Measurements from ENCODE around the gene RSKR. TPM values are rescaled to one million over a fixed set of nuclear protein-coding genes. Genes with fewer than 3 reads are reported as not detected.
"Not testable (repeated sequence)": the region's sequence is repeated elsewhere in the genome, so short reads cannot be mapped to it uniquely, and the experiment has no call there.

RSKR gene
- polyA plus RNA-seq, 4 donors, result 10.6 to 14.3 (median 11.3) TPM

DNA sequence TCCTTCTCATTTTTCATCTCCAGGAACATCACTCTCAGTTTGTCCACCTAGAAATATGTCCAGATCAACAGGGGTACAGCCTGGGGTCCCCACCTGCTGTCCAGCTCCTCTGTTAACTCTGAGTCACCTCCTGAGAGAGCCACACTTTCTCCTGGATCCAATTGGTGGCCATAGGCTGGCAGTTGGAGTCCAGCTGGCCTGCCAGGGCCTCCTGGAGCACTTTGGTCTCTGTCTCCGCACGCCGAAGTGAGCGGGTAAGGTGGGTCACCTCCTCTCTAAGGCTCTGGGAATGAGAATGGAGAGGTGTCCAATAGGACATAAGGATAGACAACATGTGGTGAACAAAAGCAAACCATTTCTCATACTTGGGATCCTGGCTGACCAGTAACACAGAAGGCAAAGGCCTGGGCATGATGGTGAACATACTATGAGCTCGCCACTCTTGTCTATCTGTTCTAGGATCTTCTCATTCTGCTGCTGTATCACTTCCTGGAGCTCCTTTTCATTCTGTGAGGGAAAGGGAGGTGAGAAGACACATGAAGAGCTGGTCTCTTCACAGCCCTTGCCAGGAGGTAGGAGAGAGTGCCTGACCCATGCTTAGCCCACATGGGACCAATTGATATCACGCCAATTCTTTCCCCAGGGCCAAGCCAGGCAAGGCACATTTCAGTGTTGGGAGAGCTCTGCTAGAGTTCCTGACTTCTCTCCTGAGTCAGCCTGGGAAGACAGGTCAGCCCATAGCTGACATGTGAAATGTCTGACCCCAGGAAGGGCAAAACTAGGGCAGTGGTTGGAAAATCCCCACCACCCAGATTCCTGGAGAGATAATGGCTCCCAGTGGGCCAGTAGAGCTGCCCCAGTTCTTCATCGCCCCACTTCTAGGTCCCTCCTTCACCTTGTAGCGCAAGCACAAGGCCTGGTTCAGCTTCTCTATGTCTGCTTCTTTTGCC is 35.5 kb downstream of the RSKR start:
- no peak for DNase-seq (ENCODE audit: low read depth in 4 of 4, low spot score in 3 of 4)

DNA sequence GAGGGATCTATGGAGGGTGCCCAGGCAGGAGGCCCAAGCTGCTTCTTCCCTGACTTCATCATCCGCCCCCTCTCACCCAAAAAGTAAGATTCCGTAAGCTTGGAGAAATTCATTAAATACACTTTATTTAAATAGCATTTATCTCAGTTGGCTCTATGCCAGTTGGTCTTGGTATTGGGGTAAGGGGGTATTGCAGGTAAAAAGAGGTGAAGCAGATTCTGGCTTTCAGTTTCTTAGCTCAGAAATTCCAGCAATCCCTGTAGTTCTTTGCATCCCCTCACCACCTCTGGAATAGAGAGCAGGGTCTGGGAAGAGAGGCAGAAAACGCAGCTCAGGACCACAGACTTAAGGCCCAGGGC is 36.5 kb downstream of the RSKR start:
- DNase-seq (ENCODE audit: low read depth in 4 of 4, low spot score in 3 of 4), result no peak

DNA sequence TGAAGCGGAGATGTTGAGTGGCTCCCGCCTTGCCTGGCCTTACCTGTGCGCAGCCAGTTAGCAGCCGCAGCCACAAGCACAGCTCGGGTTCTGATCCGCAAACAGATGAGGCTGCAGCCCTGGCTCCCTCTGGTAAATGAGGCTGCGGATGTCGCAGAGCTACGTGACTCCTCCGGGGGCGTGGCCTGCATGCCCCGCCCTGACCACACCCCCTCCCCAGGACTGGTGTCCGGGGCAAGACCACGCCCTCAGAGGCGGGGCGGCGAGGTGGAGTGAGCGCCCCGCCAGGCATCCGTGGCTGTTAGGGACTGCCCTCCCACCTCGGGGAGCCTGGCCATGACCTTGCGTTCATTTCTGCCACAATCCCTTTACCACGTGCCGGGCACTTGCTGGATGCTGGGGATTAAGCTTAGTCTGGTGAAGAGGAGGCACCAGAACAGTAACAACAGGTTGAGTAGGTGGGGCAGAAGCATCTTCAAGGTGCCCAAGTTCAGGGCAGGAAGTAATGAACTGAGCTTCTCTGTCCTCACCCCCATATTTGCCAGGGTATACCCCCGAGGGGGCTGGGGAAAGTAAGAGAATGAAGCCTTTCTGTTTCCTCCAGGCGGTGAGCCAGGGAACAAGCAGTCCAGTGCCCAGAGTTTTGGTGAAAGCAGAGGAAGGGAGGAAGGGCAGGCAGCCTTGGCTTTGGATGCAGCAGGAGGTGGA is 37.1 kb downstream of the RSKR start, which contains the start of gene ALDOC:
Gene ALDOC, minus strand, starts transcription at position 138 of the 708 bp plus-strand sequence. CDS start 1,363 bp downstream, outside the sequence.
- DNase-seq (ENCODE audit: low read depth in 4 of 4, low spot score in 3 of 4), result peak; percentile 76 to 83 (median 80)

DNA sequence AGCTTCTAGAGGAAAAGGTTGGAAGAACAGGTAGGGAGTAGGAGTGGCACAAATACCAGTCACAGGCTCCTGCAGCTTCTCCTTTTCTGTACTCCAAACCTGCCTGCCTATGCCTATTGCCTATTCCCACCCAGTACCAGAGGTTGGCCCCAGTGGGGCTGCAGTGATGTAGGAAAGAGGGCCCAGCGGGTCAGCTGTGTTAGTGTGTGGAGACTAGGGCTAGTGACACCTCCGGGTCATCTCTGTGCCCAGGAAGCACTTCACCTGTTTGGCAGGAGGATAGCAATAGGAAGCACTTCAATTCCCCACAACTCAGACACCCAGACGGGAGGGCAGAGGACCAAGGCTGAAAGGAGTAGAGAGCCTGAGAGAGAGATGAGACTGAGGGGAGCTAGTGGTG is 38.0 kb downstream of the RSKR start:
- not testable (repeated sequence) for DNase-seq (ENCODE audit: low read depth in 4 of 4, low spot score in 3 of 4)

DNA sequence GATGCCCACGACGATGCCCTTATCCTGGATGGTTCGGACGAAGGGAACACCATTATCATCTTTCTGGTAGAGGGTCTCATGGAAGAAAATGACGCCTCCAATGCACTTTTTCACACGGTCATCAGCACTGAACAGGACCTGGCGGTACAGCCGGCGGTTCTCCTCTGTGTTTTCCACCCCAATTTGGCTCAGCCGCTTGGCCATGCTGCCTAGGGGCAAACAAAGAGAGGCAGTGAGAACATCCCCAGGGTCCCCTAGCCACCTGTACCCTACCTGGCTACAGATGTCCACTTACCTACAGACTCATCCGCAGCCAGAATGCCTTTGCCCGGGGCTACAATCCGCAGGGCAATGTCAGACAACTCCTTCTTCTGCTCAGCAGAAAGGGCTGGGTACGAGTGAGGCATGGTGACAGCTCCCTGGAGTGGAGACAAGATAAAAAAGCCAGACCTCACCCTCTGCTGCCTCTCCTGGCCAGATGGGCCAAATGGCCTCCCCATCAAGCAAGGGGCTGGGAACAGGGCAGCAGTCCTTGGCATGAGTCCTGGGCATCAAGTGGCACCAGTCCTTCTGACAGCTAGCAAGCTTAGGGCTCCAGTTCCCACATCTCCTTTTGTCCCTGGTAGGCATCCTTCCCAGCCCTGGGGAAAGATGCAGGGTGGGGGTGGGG is 38.7 kb downstream of the RSKR start:
- DNase-seq (ENCODE audit: low read depth in 4 of 4, low spot score in 3 of 4), result no peak

DNA sequence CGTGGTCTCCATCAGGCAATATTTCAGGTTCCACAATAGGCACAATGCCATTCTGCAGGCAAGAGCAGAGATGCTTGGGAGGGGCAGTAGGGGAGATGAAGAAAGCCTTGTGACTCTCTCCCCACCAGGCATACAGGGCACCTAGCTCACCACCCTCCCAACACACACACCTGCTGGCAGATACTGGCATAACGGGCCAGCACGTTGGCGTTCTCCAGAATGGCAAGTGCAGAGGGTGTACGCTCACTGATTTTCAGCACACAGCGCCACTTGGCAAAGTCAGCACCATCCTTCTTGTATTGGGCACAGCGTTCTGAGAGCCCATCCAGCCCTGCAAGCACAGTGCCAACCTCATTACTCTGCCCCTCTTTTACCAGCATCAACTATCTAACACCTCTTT is 39.5 kb downstream of the RSKR start:
- DNase-seq (ENCODE audit: low read depth in 4 of 4, low spot score in 3 of 4), result no peak

DNA sequence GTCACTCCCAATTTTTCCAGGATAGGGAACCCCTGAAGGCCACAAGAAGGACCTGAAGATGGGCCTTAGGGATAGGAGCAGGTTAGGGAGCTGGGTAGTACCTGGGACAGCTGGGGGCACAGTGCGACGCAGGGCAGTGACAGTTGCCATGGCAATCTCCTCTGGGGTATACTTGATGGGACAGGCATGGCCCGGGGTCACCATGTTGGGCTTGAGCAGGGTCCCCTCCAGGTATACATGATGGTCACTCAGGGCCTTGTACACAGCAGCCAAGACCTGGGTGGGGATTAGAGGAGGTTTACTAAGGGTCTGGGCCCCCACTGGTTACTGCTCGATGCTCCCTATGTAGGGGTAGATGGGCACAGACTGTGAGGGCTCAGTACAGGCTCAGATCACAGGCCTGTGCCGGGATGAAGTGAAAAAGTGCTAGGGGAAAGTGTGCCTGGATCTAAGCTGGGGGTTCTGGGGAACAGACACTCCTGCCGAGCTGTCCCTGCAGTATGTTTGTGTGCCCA is 40.0 kb downstream of the RSKR start:
- no peak for DNase-seq (ENCODE audit: low read depth in 4 of 4, low spot score in 3 of 4)

DNA sequence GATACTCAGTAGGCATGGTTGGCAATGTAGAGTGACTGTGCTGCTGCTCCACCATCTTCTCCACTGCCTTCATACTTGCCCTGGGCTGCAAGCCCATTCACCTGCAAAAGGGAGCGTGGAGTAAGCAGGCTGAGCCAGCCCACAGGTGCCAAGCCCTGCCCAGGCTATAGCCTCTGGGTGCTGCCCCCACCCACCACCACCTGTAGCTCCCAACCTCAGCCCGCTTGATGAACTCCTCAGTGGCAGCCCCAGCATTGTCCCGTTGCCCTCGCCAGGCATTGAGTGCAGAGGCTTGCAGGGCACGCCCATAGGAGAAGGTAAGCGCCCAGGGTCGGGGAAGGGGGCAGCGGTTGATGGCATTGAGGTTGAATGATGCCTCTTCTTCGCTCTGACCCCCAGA is 40.5 kb downstream of the RSKR start:
- DNase-seq (ENCODE audit: low read depth in 4 of 4, low spot score in 3 of 4), result no peak

DNA sequence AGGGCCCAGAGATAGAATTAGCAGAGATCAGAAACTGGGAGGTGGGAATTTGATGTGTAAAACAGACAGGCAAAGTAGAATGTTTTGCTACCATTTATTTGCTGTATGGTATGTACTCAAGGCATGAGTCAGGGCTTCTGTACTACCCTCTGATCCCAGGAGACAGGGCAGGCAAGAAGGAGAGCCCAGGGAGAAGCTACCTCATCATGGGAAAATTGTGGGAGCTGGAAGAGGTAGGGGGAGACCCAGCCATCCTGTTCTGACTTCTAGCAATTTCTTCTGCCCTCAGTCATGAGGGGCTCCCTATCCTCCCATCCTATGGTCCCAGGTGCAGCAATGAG is 41.0 kb downstream of the RSKR start:
- no peak for DNase-seq (ENCODE audit: low read depth in 4 of 4, low spot score in 3 of 4)

DNA sequence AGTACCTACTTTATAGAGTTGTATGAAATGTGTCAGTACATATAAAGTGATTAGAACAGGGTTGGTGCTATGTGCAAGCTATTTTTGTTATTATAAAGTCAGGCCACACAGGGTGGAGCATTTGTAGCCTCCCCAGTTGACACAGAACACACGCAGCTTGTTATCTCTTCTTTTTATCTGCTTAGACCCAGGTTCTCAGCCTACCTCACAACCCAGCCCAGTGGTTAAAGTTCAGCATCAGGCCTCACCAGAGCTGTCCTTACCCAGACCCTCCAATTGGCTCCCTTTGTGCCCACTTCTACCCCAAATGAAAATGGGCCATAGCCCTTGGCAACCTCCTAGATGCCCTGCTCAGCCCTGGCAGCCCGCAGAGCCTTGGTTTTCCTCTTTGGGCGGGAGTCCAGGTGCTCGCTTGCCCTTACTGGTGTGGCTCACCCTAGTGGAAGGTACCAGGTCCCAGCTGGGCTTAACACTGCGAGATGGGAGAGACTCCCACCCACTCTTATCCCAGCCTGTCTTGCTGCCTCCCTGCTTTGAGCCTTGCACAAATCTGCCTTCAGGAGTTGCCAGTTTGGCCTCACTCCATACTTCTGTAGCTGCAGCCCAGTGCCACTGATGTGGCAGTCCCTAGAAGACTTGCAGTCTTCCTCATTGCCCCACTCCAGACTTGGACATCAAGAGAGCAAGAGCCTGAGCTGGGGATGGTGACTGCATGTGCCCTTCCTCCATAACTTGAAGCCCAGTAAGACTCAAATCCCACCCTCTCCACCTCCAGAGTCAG is 41.5 kb downstream of the RSKR start:
- DNase-seq (ENCODE audit: low read depth in 4 of 4, low spot score in 3 of 4), result no peak

DNA sequence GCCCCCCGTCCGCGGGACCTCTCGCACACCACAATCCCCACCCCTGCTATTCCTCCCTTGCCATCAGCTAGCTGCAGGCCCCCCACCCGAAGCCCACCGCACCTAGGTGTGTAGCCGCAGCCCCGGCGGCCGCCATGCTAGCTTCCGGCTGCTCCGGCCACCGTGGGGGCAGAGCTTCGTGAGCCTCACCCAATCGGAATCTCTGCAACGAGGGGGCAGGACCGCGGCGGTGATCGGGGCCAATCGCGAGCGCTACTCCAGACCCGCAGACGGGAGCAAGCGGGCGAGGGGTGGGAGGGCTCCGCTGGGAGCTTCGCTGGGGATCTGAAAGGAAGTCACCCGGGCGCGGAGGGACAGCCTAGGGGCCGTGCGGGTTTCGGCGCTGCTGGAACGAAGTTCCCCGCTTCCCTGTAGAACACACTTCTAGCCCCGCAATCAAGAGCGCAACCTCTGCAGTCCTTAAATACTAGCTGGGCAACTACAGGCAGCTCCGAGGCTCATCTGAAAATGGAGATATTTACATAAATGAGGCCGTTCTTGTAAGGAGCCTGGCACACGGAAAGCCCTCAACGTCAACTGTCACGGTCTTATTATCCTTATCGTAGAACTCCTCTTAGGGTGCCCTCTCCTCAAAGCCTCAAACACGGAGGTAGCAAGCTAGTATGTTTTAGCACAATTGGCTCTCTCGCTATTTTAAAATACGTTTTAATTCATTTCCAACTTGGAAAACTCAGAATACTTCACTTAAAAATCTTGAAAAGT is 42.4 kb downstream of the RSKR start, which contains the start of gene PIGS:
Gene PIGS, minus strand, starts transcription at position 164 of the 762 bp plus-strand sequence. Its CDS starts 28 bp downstream, at position 136.
- DNase-seq (ENCODE audit: low read depth in 4 of 4, low spot score in 3 of 4), result peak; percentile 77 to 80 (median 78)

DNA sequence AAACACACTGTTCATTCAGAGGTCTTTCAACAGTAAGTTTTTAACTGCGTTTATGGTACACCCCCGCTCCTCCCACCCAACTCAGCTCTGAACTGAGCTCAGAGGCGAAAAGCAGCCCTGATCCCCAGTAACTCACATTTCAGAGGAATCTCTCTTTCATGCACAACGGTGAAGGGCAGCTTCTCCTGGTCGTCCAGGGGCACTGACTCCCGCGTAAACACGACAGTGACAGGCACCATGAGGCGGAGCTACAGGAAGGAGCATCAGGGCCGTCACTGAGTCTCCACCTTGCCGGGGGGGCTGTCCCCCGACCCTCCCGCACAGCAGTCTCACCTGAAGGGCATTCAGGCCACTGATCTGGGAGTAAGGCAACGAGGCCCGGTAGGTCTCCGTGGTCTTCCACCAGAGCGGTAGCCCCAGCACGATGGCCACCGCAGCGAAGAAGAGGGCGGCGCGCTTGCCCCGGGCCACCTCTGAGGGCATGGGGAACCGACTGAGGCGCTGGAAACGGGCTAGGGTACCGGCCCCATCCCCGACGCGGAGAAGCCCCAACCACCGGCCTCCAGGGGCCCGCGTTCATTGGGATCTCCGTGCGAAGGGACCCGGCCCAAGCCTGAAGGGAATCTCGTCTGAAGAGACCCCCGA is 43.1 kb downstream of the RSKR start:
- DNase-seq (ENCODE audit: low read depth in 4 of 4, low spot score in 3 of 4), result no peak

DNA sequence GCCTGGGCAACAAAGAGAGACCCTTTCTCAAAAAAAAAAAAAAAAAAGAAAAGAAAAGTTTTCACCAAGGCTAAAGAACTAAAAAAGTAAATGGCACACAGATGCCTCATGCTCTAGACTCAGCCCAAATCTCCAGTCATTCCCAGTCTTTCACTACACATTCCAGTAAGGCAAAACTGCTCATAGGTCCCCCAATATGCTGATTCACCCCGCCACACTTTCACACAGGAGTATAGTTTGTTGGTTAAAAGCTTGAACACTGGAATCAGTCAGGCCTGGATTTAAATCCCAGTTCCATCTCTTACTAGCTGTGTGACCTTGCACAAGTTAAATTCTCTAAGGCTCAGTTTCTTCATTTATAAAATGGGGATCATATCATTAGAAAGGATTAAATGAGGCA is 44.5 kb downstream of the RSKR start:
- DNase-seq (ENCODE audit: low read depth in 4 of 4, low spot score in 3 of 4), result no peak

DNA sequence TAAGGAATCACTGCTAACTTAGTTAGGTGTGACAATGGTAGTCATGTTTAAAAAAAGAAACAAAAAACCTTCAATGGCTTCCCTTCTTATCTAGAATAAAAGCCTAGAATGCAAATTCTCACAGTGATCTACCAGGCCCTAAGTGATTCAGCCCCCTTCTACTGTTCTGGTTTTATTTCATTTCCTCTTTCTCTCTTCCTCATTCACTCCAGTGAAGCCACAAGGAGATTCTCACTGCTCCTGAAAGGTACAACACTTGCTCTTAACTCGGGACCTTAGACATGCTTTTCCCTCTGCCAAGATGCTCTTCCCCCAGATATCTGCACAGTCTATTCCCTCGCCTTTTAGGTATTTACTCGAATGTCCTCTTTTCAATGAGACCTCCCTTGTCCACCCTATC is 46.4 kb downstream of the RSKR start:
- DNase-seq (ENCODE audit: low read depth in 4 of 4, low spot score in 3 of 4), result no peak

DNA sequence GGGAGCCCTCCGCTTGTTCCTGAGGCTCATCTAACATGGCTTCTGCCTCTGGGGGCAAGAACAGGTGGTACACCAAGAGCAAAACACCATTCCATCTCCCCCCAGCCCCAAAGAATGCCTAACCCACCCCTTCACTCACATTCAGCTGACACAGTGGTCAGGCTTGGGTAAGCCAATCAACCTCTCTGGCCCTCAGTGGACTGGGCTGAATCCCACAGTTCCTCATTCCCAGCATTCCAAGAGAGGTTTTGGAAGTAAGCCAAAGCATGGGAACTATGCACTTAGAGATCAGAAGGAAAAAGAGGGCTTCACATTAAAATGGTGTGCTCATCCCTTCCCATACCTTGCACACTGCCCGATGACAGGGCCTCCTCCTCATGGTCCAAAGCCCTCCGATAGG is 50.5 kb downstream of the RSKR start:
- peak in 1 of 4 donors; percentile 23 for DNase-seq (ENCODE audit: low read depth in 4 of 4, low spot score in 3 of 4)
